Activated T-helper 2 cell treated with anti-CD3 and anti-CD28 coated beads, Interferon-gamma antibody, Interleukin-2, Interleukin-4, amounts not matched to agents 10 μg/mL and 5 μg/mL and 100 μg/mL, durations not matched to agents 14 hours and 24 hours and 36 hours (primary cell): ENCODE data around the gene GATA1. TPM values are rescaled to one million over a fixed set of nuclear protein-coding genes. Genes with fewer than 3 reads are reported as not detected.

ENCODE experiments used
- total RNA-seq: library from RNA; stranded (reverse); gene quantifications from 2 replicates; pipeline ENCODE4 v1.2.3, GENCODE V29; 2022

The GATA1 gene
- total RNA-seq, 1 donor from 2014 or later = not detected

Other genes with a start within 250 kb of the GATA1 start
- gene TBC1D25, start 246.9 kb upstream of the GATA1 start, total RNA-seq = 16.0 and 18.3 TPM in 2 replicates
- gene RBM3, start 212.1 kb upstream of the GATA1 start, total RNA-seq = 345 and 346 TPM in 2 replicates
- gene WDR13, start 189.1 kb upstream of the GATA1 start, total RNA-seq = 43.4 and 44.7 TPM in 2 replicates
- gene WAS, start 102.8 kb upstream of the GATA1 start, total RNA-seq = 117 and 120 TPM in 2 replicates
- gene SUV39H1, start 89.9 kb upstream of the GATA1 start, total RNA-seq = 28.8 and 29.6 TPM in 2 replicates
- gene GLOD5, start 24.8 kb upstream of the GATA1 start, total RNA-seq = not detected in 2 replicates
- 73.9 and 77.7 TPM in 2 replicates for gene HDAC6, start 15.5 kb downstream of the GATA1 start, total RNA-seq
- gene ERAS, start 39.9 kb downstream of the GATA1 start, total RNA-seq = not detected in 2 replicates
- gene PCSK1N, start 49.0 kb downstream of the GATA1 start, total RNA-seq = 0.18 and 0.23 TPM in 2 replicates
- 66.2 and 71.6 TPM in 2 replicates for gene TIMM17B, start 111.2 kb downstream of the GATA1 start, total RNA-seq
- gene PQBP1, start 111.3 kb downstream of the GATA1 start, total RNA-seq = 97.3 and 103 TPM in 2 replicates
- 18.3 and 21.9 TPM in 2 replicates for gene SLC35A2, start 125.1 kb downstream of the GATA1 start, total RNA-seq
- gene PIM2, start 132.4 kb downstream of the GATA1 start, total RNA-seq = 313 and 315 TPM in 2 replicates
- gene OTUD5, start 171.0 kb downstream of the GATA1 start, total RNA-seq = 73.9 and 77.9 TPM in 2 replicates
- gene KCND1, start 185.3 kb downstream of the GATA1 start, total RNA-seq = 2.9 and 3.3 TPM in 2 replicates
- gene GRIPAP1, start 215.7 kb downstream of the GATA1 start, total RNA-seq = 86.5 and 93.1 TPM in 2 replicates